ENCODE measurements around the gene LSM6. TPM values are rescaled to one million over a fixed set of nuclear protein-coding genes. Genes with fewer than 3 reads are reported as not detected.

Gene LSM6
- total RNA-seq, 1 donor from 2014 or later: 24.2 TPM

DNA sequence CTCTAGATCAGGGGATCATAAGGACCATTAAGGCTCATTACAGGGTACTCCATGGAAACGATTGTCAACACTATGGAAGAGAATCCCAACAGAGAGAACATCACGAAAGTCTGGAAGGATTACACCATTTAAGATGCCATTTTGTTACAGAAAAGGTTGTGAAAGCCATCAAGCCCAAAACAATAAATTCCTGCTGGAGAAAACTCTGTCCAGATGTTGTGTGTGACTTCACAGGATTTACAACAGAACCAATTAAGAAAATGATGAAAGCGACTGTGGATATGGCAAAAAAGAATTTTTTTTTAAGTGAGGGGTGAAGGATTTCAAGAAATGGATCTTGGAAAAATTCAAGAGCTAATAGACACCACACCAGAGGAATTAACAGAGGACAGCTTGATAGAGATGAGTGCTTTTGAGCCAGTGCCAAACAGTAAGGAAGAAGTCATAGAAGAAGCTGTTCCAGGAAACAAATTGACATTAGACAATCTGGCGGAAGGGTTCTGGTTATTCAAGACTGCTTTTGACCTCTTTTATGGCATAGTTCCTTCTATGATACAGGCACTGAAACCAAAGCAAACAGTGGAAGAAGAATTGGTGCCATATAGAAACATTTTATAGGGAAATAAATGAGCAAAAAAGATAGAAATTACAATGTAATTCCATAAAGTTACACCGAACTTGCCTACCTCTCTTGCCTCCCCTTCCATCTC lies 17.3 kb upstream of the LSM6 start:
- no peak overlapping the region for H3K27ac Mint-ChIP-seq (ENCODE audit: unreplicated experiment)
- peaks cover 20% of the 10 kb centered on the region for H3K9me3 Mint-ChIP-seq (ENCODE audit: unreplicated experiment)
- H3K36me3 Mint-ChIP-seq (ENCODE audit: unreplicated experiment): no peaks in the 10 kb centered on the region
- DNase-seq (ENCODE audit: extremely low spot score, unreplicated experiment): no peak
- H3K4me3 Mint-ChIP-seq (ENCODE audit: unreplicated experiment): no peak overlapping the region
- TF ChIP-seq, protein P1, sequence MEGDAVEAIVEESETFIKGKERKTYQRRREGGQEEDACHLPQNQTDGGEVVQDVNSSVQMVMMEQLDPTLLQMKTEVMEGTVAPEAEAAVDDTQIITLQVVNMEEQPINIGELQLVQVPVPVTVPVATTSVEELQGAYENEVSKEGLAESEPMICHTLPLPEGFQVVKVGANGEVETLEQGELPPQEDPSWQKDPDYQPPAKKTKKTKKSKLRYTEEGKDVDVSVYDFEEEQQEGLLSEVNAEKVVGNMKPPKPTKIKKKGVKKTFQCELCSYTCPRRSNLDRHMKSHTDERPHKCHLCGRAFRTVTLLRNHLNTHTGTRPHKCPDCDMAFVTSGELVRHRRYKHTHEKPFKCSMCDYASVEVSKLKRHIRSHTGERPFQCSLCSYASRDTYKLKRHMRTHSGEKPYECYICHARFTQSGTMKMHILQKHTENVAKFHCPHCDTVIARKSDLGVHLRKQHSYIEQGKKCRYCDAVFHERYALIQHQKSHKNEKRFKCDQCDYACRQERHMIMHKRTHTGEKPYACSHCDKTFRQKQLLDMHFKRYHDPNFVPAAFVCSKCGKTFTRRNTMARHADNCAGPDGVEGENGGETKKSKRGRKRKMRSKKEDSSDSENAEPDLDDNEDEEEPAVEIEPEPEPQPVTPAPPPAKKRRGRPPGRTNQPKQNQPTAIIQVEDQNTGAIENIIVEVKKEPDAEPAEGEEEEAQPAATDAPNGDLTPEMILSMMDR (IDR thresholded peaks at IDR 0.05): no peak
- peaks cover 15% of the 10 kb centered on the region for H3K27me3 Mint-ChIP-seq (ENCODE audit: unreplicated experiment)
- no peaks in the 10 kb centered on the region for H3K4me1 Mint-ChIP-seq (ENCODE audit: unreplicated experiment)

DNA sequence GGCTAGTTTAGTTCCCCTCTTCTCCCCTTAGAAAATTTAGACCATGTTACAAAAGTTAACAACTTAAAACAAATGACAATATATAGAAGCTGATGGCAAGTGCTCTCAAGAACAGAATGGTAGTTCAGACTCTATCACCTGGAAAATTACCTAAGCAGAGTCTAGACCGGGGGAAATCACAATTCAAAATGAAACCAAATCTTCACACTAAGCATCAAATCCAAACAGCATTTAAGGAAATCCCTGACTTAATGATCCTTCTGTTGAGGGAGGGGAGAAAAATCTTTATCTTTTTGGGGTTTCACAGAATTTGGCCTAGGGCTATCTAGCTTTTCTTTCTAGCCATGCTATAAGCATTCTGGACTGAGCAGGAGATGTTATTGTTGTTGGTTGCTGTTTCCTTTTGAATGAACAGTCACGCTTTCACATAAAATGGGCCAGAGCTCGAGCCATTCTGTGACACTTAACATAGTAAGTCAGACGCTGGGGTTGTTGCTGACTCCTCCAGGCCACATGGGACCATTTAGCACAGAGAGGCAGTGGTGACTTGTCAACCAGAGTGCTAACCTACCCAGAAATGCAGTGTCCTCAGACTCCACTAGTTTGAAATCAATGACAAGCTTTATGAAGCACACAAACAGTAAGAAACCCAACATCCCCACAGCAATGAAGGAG lies 16.0 kb upstream of the LSM6 start:
- TF ChIP-seq, protein P1 (IDR thresholded peaks at IDR 0.05): no peak
- Mint-ChIP-seq H3K27ac (ENCODE audit: unreplicated experiment) (no peak overlapping the region), H3K4me1 (ENCODE audit: unreplicated experiment) (no peaks in the 10 kb centered on the region), H3K9me3 (ENCODE audit: unreplicated experiment) (peaks cover 24% of the 10 kb centered on the region), H3K36me3 (ENCODE audit: unreplicated experiment) (no peaks in the 10 kb centered on the region), H3K27me3 (ENCODE audit: unreplicated experiment) (peaks cover 13% of the 10 kb centered on the region), H3K4me3 (ENCODE audit: unreplicated experiment) (no peak overlapping the region)
- no peak for DNase-seq (ENCODE audit: extremely low spot score, unreplicated experiment)

DNA sequence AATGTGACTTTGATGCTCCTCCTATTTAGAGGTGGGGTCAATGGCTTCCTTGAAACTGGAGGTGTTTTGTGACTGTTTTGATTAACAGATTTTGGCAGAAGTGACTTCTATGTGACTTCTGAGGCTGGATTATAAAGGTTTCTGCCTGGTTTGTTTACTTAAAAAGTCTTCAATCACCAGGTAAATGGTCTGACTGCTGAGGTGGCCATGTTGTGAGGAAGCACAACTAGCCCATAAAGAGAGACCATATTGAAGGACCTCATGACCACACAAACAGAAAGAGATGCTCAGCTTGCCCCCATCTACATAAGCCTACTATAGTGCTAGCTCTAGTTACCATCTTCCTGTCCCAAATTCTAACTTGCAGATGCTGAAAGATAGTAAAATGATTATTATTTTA lies 14.3 kb upstream of the LSM6 start:
- Mint-ChIP-seq H3K4me3 (ENCODE audit: unreplicated experiment) (no peak overlapping the region), H3K27ac (ENCODE audit: unreplicated experiment) (no peak overlapping the region), H3K36me3 (ENCODE audit: unreplicated experiment) (no peaks in the 10 kb centered on the region), H3K27me3 (ENCODE audit: unreplicated experiment) (peaks cover 9% of the 10 kb centered on the region), H3K4me1 (ENCODE audit: unreplicated experiment) (no peaks in the 10 kb centered on the region), H3K9me3 (ENCODE audit: unreplicated experiment) (peaks cover 24% of the 10 kb centered on the region)
- TF ChIP-seq, protein P1 (IDR thresholded peaks at IDR 0.05): no peak
- DNase-seq (ENCODE audit: extremely low spot score, unreplicated experiment): no peak

DNA sequence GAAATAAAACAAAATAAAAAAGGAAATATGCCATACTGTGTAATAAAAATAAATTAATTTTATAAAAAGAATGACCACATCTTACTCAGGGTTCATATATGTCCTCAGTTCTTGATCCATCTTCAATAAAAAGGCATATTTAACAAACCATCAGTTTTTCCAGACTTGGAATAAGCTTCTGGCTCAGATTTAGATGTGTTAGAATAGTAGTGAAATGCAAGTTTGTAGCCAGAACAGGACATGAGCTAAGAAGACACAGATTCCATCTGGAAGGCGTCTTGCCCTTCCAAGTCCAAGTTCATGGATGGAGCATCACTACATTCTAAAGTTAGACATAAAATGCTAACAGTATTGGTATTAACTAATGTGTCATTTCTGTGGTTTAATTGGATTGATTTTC lies 10.3 kb upstream of the LSM6 start:
- no peak overlapping the region for H3K4me3 Mint-ChIP-seq (ENCODE audit: unreplicated experiment)
- TF ChIP-seq, protein P1 (IDR thresholded peaks at IDR 0.05): no peak
- no peak overlapping the region for H3K27ac Mint-ChIP-seq (ENCODE audit: unreplicated experiment)
- no peaks in the 10 kb centered on the region for H3K4me1 Mint-ChIP-seq (ENCODE audit: unreplicated experiment)
- H3K9me3 Mint-ChIP-seq (ENCODE audit: unreplicated experiment): peaks cover 18% of the 10 kb centered on the region
- no peaks in the 10 kb centered on the region for H3K36me3 Mint-ChIP-seq (ENCODE audit: unreplicated experiment)
- H3K27me3 Mint-ChIP-seq (ENCODE audit: unreplicated experiment): peaks cover 4% of the 10 kb centered on the region
- DNase-seq (ENCODE audit: extremely low spot score, unreplicated experiment): no peak

DNA sequence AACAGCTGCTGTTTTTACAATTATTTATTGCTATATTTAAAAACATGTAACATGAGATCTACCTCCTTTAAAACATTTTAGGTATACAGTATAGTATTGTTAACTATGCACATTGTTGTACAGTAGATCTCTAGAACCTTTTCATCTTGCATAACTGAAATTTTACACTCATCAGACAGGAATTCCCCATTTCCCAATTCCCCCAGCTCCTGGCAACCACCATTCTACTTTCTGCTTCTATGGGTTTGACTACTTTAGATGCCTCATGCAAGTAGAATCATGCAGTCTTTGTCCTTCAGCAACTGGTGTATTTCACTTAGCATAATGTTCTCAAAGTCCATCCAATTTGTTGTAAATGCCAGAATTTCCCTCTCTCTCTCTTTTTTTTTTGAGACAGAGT lies 9.7 kb upstream of the LSM6 start:
- Mint-ChIP-seq H3K9me3 (ENCODE audit: unreplicated experiment) (peaks cover 18% of the 10 kb centered on the region), H3K4me1 (ENCODE audit: unreplicated experiment) (no peaks in the 10 kb centered on the region), H3K36me3 (ENCODE audit: unreplicated experiment) (no peaks in the 10 kb centered on the region), H3K27me3 (ENCODE audit: unreplicated experiment) (peaks cover 4% of the 10 kb centered on the region), H3K27ac (ENCODE audit: unreplicated experiment) (no peak overlapping the region), H3K4me3 (ENCODE audit: unreplicated experiment) (no peak overlapping the region)
- no peak for DNase-seq (ENCODE audit: extremely low spot score, unreplicated experiment)
- TF ChIP-seq, protein P1 (IDR thresholded peaks at IDR 0.05): no peak
